GM19468 (cell line): ENCODE results near the gene RELL2.
"Not testable (repeated sequence)": the region's sequence is repeated elsewhere in the genome, so short reads cannot be mapped to it uniquely, and the experiment has no call there.

Experiments used
- ATAC-seq: cut with Tn5 transposase; IDR thresholded peaks from one replicate; pipeline ENCODE4 v1.9.1; 2021; ENCODE audit warnings: mild to moderate bottlenecking, moderate library complexity, moderate number of reproducible peaks; ENCODE audit not compliant: unreplicated experiment; ENCODE audit errors: extremely low read depth

RELL2 gene

GRCh38 chr5:141636413-141637122 lies at the start of gene RELL2, which contains the start of gene HDAC3:
Gene RELL2 (plus strand): TSS chr5:141636997. CDS start chr5:141638226, 1,229 bp downstream.
Gene HDAC3 (minus strand): TSS chr5:141636849. CDS start chr5:141636790, 59 bp downstream.
- ATAC-seq, result peak; percentile 57

- no peak for ATAC-seq
These were observed 46.7 kb upstream of the RELL2 start for GRCh38 chr5:141590127-141590526.

GRCh38 chr5:141596867-141597266 lies 39.9 kb upstream of the RELL2 start:
- no peak for ATAC-seq

- no peak for ATAC-seq
These were observed 39.4 kb upstream of the RELL2 start for GRCh38 chr5:141597394-141597793.

GRCh38 chr5:141597814-141598213 lies 39.0 kb upstream of the RELL2 start:
- no peak for ATAC-seq

GRCh38 chr5:141598391-141599345 lies 38.1 kb upstream of the RELL2 start:
- no peak for ATAC-seq

- no peak for ATAC-seq
These were observed 34.2 kb upstream of the RELL2 start for GRCh38 chr5:141602606-141603005.

GRCh38 chr5:141603923-141604717 lies 32.7 kb upstream of the RELL2 start:
- no peak for ATAC-seq

- ATAC-seq, result peak; percentile 99
These were observed 31.1 kb upstream of the RELL2 start for GRCh38 chr5:141605523-141606277.

GRCh38 chr5:141608046-141608445 lies 28.8 kb upstream of the RELL2 start:
- no peak for ATAC-seq

- ATAC-seq, result no peak
These were observed 28.2 kb upstream of the RELL2 start for GRCh38 chr5:141608557-141608956.

- no peak for ATAC-seq
These were observed 27.8 kb upstream of the RELL2 start for GRCh38 chr5:141609044-141609443.

GRCh38 chr5:141609921-141610320 lies 26.9 kb upstream of the RELL2 start:
- not testable (repeated sequence) for ATAC-seq

GRCh38 chr5:141611289-141611688 lies 25.5 kb upstream of the RELL2 start:
- ATAC-seq, result no peak

GRCh38 chr5:141613344-141613743 lies 23.5 kb upstream of the RELL2 start:
- ATAC-seq, result no peak

GRCh38 chr5:141615991-141616720 lies 20.6 kb upstream of the RELL2 start:
- no peak for ATAC-seq

- ATAC-seq, result no peak
These were observed 19.7 kb upstream of the RELL2 start for GRCh38 chr5:141617128-141617527.

GRCh38 chr5:141617682-141618029 lies 19.1 kb upstream of the RELL2 start:
- ATAC-seq, result no peak
